Trophoblast cell (in vitro differentiated cells and primary cell): ENCODE data around the gene INPP5D.

Source experiments
- DNase-seq, 2 donors: peaks; one replicate each; pipeline ENCODE4 v3.0.0-alpha.2; 2016
- H2AFZ ChIP-seq: 2 replicates; pipeline ENCODE4 v1.6.1; 2013; ENCODE audit warnings: low read length, moderate library complexity, mild to moderate bottlenecking; ENCODE audit not compliant: insufficient read depth, poor library complexity
- H2AK5ac ChIP-seq: 2 replicates; pipeline ENCODE4 v1.6.1; 2013; ENCODE audit warnings: mild to moderate bottlenecking, low read length
- H2BK120ac ChIP-seq: 2 replicates; pipeline ENCODE4 v1.6.1; 2013; ENCODE audit warnings: low read length, mild to moderate bottlenecking, moderate library complexity; ENCODE audit not compliant: insufficient read depth, poor library complexity
- H2BK12ac ChIP-seq: 2 replicates; pipeline ENCODE4 v1.6.1; 2013; ENCODE audit warnings: mild to moderate bottlenecking, low read length, moderate library complexity
- H2BK5ac ChIP-seq: 2 replicates; pipeline ENCODE4 v1.6.1; 2013; ENCODE audit warnings: low read length, low read depth, moderate library complexity, mild to moderate bottlenecking; ENCODE audit not compliant: poor library complexity
- H3K14ac ChIP-seq: 2 replicates; pipeline ENCODE4 v1.6.1; 2013; ENCODE audit warnings: mild to moderate bottlenecking, low read length
- H3K18ac ChIP-seq: 2 replicates; pipeline ENCODE4 v1.6.1; 2013; ENCODE audit warnings: mild to moderate bottlenecking, low read length
- H3K23ac ChIP-seq: 2 replicates; pipeline ENCODE4 v1.6.1; 2013; ENCODE audit warnings: low read length
- H3K27ac ChIP-seq: 2 replicates; pipeline ENCODE4 v1.5.1; 2013; ENCODE audit warnings: low read depth, mild to moderate bottlenecking, inconsistent platforms, low read length, moderate library complexity
- H3K27me3 ChIP-seq: 2 replicates; pipeline ENCODE4 v1.6.1; 2013; ENCODE audit warnings: inconsistent platforms, mild to moderate bottlenecking, low read length, moderate library complexity; ENCODE audit not compliant: insufficient read depth
- H3K36me3 ChIP-seq, 2 experiments: 1 replicate in 1 of 2; 2 replicates in 1 of 2; pipeline ENCODE4 v1.6.1; 2013; ENCODE audit warnings: low read length in 2 of 2, mild to moderate bottlenecking in 2 of 2, moderate library complexity in 1 of 2; ENCODE audit not compliant: insufficient read depth in 2 of 2, control insufficient read depth in 1 of 2
- H3K4ac ChIP-seq: 2 replicates; pipeline ENCODE4 v1.6.1; 2013; ENCODE audit warnings: low read depth, mild to moderate bottlenecking, low read length, moderate library complexity
- H3K4me1 ChIP-seq, 2 experiments: 1 replicate in 1 of 2; 2 replicates in 1 of 2; pipeline ENCODE4 v1.6.1; 2013; ENCODE audit warnings: low read length in 2 of 2, mild to moderate bottlenecking in 2 of 2, moderate library complexity in 1 of 2; ENCODE audit not compliant: insufficient read depth in 2 of 2, control insufficient read depth in 1 of 2
- H3K4me2 ChIP-seq: 2 replicates; pipeline ENCODE4 v1.6.1; 2013; ENCODE audit warnings: inconsistent platforms, mild to moderate bottlenecking, low read length, moderate library complexity
- H3K4me3 ChIP-seq: 2 replicates; pipeline ENCODE4 v1.5.1; 2013; ENCODE audit warnings: mild to moderate bottlenecking, low read depth, low read length, inconsistent platforms
- H3K79me1 ChIP-seq: one replicate; pipeline ENCODE4 v1.6.1; 2013; ENCODE audit warnings: low read length
- H3K79me2 ChIP-seq: 2 replicates; pipeline ENCODE4 v1.6.1; 2013; ENCODE audit warnings: low read length, mild to moderate bottlenecking; ENCODE audit not compliant: control insufficient read depth, insufficient read depth, poor library complexity
- H3K9ac ChIP-seq: 2 replicates; pipeline ENCODE4 v1.6.1; 2013; ENCODE audit warnings: mild to moderate bottlenecking, low read length
- H3K9me3 ChIP-seq: 2 replicates; pipeline ENCODE4 v1.6.1; 2013; ENCODE audit warnings: low read depth, mild to moderate bottlenecking, control low read depth, inconsistent platforms, low read length; ENCODE audit not compliant: insufficient read depth
- H4K12ac ChIP-seq: 2 replicates; pipeline ENCODE4 v1.6.1; 2013; ENCODE audit warnings: low read depth, mild to moderate bottlenecking, low read length, moderate library complexity
- H4K8ac ChIP-seq: 2 replicates; pipeline ENCODE4 v1.6.1; 2013; ENCODE audit warnings: low read depth, mild to moderate bottlenecking, low read length, moderate library complexity
- H4K91ac ChIP-seq: one replicate; pipeline ENCODE4 v1.6.1; 2013; ENCODE audit warnings: low read depth, mild to moderate bottlenecking, low read length, moderate library complexity
- WGBS: extraction: QIAGEN DNeasy Blood & Tissue Kit; methylation state at CpG from one replicate; pipeline ENCODE4 v1.1.7; 2013; ENCODE audit warnings: missing lambda C conversion rate; ENCODE audit not compliant: insufficient read length, insufficient coverage; ENCODE audit errors: extremely low coverage; 5-methylcytosine and 5-hydroxymethylcytosine counted together

Gene INPP5D

GRCh38 chr2:233085839-233086150 lies 25.7 kb downstream of the INPP5D start:
- H3K4me3 ChIP-seq = no peak overlapping the region
- H3K9me3 ChIP-seq = no peaks in the 10 kb centered on the region
- no peaks in the 10 kb centered on the region for H3K27me3 ChIP-seq
- WGBS = no CpG with 5 or more reads among the region's 2 CpGs
- H3K79me2 ChIP-seq = no peaks in the 10 kb centered on the region
- no peak overlapping the region for H3K9ac ChIP-seq
- H3K23ac ChIP-seq = no peak overlapping the region
- H4K12ac ChIP-seq = no peak overlapping the region
- H2BK5ac ChIP-seq = no peak overlapping the region
- no peak overlapping the region for H3K18ac ChIP-seq
- no peak overlapping the region for H2AFZ ChIP-seq
- H3K4ac ChIP-seq = no peak overlapping the region
- no peaks in the 10 kb centered on the region for H3K36me3 ChIP-seq
- no peak overlapping the region for H3K14ac ChIP-seq
- no peak overlapping the region for H2AK5ac ChIP-seq
- H3K27ac ChIP-seq = no peak overlapping the region
- H2BK120ac ChIP-seq = no peak overlapping the region
- H4K8ac ChIP-seq = no peak overlapping the region
- no peak for DNase-seq
- no peak overlapping the region for H2BK12ac ChIP-seq
- H3K4me1 ChIP-seq = no peaks in the 10 kb centered on the region
- no peak overlapping the region for H3K4me2 ChIP-seq
- H3K79me1 ChIP-seq = no peaks in the 10 kb centered on the region
- no peak overlapping the region for H4K91ac ChIP-seq

GRCh38 chr2:233087713-233088112 lies 27.6 kb downstream of the INPP5D start:
- Histone ChIP-seq H4K12ac (no peak overlapping the region), H3K79me1 (no peaks in the 10 kb centered on the region), H3K23ac (no peak overlapping the region), H3K4ac (no peak overlapping the region), H3K4me1 (no peaks in the 10 kb centered on the region), H3K9me3 (no peaks in the 10 kb centered on the region), H3K4me3 (no peak overlapping the region), H2BK5ac (no peak overlapping the region), H3K27ac (no peak overlapping the region), H2BK120ac (no peak overlapping the region), H3K14ac (no peak overlapping the region), H2BK12ac (no peak overlapping the region), H2AFZ (no peak overlapping the region), H3K18ac (no peak overlapping the region), H2AK5ac (no peak overlapping the region), H3K4me2 (no peak overlapping the region), H3K79me2 (no peaks in the 10 kb centered on the region), H4K8ac (no peak overlapping the region), H3K27me3 (no peaks in the 10 kb centered on the region), H4K91ac (no peak overlapping the region), H3K9ac (no peak overlapping the region), H3K36me3 (no peaks in the 10 kb centered on the region)
- no CpG with 5 or more reads among the region's 7 CpGs for WGBS
- no peak for DNase-seq

DNA sequence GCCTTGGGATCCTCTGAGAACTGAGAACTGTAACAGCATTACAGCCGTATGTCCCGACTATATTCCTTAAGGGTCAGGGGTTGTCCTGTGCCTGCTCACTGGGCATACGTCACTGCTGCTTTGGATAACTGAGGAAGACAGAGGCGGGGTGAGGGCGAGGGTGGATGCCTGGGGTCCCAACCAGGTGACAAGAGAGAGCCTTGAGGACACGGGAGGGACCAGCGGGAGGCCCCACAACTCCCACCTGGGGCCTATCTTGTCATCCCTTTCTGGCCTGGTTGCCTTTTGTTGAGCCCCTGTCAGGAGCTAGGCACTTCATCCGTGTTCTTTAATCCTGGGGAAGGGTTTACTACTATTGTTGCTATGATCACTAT lies 28.8 kb downstream of the INPP5D start:
- Histone ChIP-seq H3K18ac (no peak overlapping the region), H3K79me1 (no peaks in the 10 kb centered on the region), H3K27ac (no peak overlapping the region), H3K4me1 (no peaks in the 10 kb centered on the region), H3K36me3 (no peaks in the 10 kb centered on the region), H4K91ac (no peak overlapping the region), H3K4me2 (no peak overlapping the region), H2AK5ac (no peak overlapping the region), H3K27me3 (no peaks in the 10 kb centered on the region), H3K9ac (no peak overlapping the region), H2BK12ac (no peak overlapping the region), H3K4me3 (no peak overlapping the region), H2BK5ac (no peak overlapping the region), H4K12ac (no peak overlapping the region), H4K8ac (no peak overlapping the region), H2BK120ac (no peak overlapping the region), H3K79me2 (no peaks in the 10 kb centered on the region), H2AFZ (no peak overlapping the region), H3K23ac (no peak overlapping the region), H3K4ac (no peak overlapping the region), H3K9me3 (no peaks in the 10 kb centered on the region), H3K14ac (no peak overlapping the region)
- DNase-seq = no peak
- no CpG with 5 or more reads among the region's 8 CpGs for WGBS

- H3K18ac ChIP-seq = no peak overlapping the region
- H3K4ac ChIP-seq = no peak overlapping the region
- H4K91ac ChIP-seq = no peak overlapping the region
- H2BK12ac ChIP-seq = no peak overlapping the region
- no peaks in the 10 kb centered on the region for H3K27me3 ChIP-seq
- no peaks in the 10 kb centered on the region for H3K79me2 ChIP-seq
- no peak overlapping the region for H2BK5ac ChIP-seq
- no peak overlapping the region for H3K23ac ChIP-seq
- H3K4me3 ChIP-seq = no peak overlapping the region
- no peak overlapping the region for H2AFZ ChIP-seq
- H4K12ac ChIP-seq = no peak overlapping the region
- H2AK5ac ChIP-seq = no peak overlapping the region
- H3K4me2 ChIP-seq = no peak overlapping the region
- H3K4me1 ChIP-seq = no peaks in the 10 kb centered on the region
- no peak overlapping the region for H2BK120ac ChIP-seq
- H3K36me3 ChIP-seq = no peaks in the 10 kb centered on the region
- no peaks in the 10 kb centered on the region for H3K79me1 ChIP-seq
- H3K14ac ChIP-seq = no peak overlapping the region
- H3K9me3 ChIP-seq = no peaks in the 10 kb centered on the region
- no peak overlapping the region for H4K8ac ChIP-seq
- WGBS = no CpG with 5 or more reads among the region's 11 CpGs
- no peak overlapping the region for H3K27ac ChIP-seq
- no peak overlapping the region for H3K9ac ChIP-seq
- DNase-seq = no peak
Observed at GRCh38 chr2:233089851-233090250, 29.7 kb downstream of the INPP5D start.

DNA sequence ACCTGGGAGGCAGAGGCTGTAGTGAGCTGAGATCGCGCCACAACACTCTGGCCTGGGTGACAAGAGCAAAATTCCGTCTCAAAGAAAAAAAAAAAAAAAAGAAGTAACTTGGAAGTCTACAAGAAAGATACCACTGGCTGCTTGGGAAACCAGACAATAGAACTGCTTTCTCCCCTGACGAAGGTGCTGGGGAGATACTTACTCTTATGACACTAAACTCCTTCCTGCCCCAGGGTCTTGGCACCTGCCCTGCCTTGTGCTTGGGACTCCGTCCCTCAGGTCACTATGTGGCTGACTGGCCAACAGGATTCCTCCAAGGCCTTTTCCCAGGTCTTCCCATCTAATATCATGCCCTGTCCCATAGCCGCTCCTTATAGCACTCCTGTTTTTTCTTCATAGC lies 30.7 kb downstream of the INPP5D start:
- Histone ChIP-seq H3K27ac (no peak overlapping the region), H3K9ac (no peak overlapping the region), H2BK5ac (no peak overlapping the region), H2BK120ac (no peak overlapping the region), H3K9me3 (no peaks in the 10 kb centered on the region), H3K79me2 (no peaks in the 10 kb centered on the region), H3K79me1 (no peaks in the 10 kb centered on the region), H3K14ac (no peak overlapping the region), H3K18ac (no peak overlapping the region), H3K27me3 (no peaks in the 10 kb centered on the region), H4K8ac (no peak overlapping the region), H3K4me2 (no peak overlapping the region), H3K4me3 (no peak overlapping the region), H3K4me1 (no peaks in the 10 kb centered on the region), H3K23ac (no peak overlapping the region), H2AK5ac (no peak overlapping the region), H2AFZ (no peak overlapping the region), H4K12ac (no peak overlapping the region), H3K36me3 (no peaks in the 10 kb centered on the region), H4K91ac (no peak overlapping the region), H3K4ac (no peak overlapping the region), H2BK12ac (no peak overlapping the region)
- no peak for DNase-seq
- no CpG with 5 or more reads among the region's 6 CpGs for WGBS
